ENCODE data around the gene LGALS3BP. TPM values are rescaled to one million over a fixed set of nuclear protein-coding genes. Genes with fewer than 3 reads are reported as not detected.

LGALS3BP gene
- total RNA-seq, 1 donor from 2014 or later: 12.6 TPM

DNA sequence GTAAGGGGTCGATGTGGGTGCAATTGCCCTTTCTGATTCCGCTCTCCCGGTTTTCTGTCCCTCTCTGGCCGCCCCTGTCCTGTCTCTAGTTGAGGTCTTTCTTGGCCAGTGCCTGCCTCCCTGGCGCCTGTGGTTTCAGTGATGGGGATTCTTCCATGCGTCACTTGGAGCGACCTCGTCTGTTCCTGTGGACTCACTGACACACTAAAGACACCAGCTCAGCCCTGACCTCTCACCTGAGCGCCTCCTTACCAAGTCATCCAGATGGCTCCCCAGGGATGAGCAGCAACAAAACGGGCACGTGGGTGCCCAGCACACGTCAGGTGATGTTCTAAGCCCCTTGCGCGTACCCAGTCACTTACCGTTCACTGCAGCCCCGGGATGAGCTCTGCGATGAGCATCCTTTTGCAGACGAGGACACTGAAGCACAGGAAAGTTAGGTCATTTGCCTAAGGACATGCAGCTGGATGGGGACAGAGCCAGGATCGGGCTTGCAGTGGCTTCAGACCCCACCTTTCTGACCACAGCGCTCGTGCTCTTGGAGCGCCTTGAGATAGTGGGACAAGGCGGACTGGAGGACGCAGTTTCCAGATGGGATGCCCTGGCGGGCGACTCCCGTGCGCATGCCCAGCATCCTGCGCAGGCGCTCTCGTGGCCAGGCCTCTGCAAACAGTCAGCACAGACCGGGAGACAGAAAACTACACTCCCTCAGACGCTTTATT is 11.5 kb upstream of the LGALS3BP start:
- H3K36me3 Mint-ChIP-seq (ENCODE audit: low read depth, unreplicated experiment): peaks cover 17% of the 10 kb centered on the region

DNA sequence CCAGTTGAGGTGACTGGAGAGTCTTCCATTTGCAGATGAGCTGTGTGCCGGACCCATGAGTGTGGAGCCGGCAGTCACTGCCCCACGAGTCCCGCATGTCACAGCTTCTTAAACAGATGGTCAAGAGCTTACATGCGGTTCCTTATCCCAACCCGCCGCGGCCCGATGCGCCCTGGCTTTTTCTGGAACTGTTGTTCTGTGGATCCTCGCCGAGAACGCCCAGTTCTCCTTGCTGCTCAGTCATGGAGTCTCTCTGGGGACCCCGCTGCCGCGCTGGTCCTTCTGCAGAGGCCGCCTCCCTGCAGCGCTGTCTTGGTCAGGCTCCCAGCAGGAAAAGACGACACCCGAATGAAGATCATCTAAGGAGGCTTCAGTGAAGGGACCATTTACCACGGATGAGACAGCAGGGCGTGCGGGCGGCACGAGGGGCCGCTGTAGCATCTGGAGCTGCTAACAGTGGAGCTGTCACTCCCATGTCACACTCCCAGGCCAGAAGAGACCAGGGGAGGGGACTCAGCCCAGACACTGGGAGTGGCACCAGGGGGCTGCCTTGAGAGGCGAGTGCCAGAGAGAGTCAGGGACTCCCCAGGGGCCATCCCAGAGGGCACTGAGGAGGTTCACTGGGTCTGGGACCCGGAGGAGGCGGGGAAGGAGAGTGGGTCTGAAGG is 10.8 kb upstream of the LGALS3BP start:
- peaks cover 13% of the 10 kb centered on the region for H3K36me3 Mint-ChIP-seq (ENCODE audit: low read depth, unreplicated experiment)
- H3K4me3 Mint-ChIP-seq (ENCODE audit: unreplicated experiment): no peak overlapping the region
- no peak overlapping the region for H3K27ac Mint-ChIP-seq (ENCODE audit: unreplicated experiment)

More for the DNA sequence above, 11.5 kb upstream of the LGALS3BP start:
- DNase-seq (ENCODE audit: low spot score): no peak
- peaks cover 9% of the 10 kb centered on the region for H3K4me1 Mint-ChIP-seq (ENCODE audit: unreplicated experiment)
- peaks cover 4% of the 10 kb centered on the region for H3K27me3 Mint-ChIP-seq (ENCODE audit: unreplicated experiment)
- no peaks in the 10 kb centered on the region for H3K9me3 Mint-ChIP-seq (ENCODE audit: unreplicated experiment)
- no peak overlapping the region for H3K27ac Mint-ChIP-seq (ENCODE audit: unreplicated experiment)
- TF ChIP-seq, protein P1, sequence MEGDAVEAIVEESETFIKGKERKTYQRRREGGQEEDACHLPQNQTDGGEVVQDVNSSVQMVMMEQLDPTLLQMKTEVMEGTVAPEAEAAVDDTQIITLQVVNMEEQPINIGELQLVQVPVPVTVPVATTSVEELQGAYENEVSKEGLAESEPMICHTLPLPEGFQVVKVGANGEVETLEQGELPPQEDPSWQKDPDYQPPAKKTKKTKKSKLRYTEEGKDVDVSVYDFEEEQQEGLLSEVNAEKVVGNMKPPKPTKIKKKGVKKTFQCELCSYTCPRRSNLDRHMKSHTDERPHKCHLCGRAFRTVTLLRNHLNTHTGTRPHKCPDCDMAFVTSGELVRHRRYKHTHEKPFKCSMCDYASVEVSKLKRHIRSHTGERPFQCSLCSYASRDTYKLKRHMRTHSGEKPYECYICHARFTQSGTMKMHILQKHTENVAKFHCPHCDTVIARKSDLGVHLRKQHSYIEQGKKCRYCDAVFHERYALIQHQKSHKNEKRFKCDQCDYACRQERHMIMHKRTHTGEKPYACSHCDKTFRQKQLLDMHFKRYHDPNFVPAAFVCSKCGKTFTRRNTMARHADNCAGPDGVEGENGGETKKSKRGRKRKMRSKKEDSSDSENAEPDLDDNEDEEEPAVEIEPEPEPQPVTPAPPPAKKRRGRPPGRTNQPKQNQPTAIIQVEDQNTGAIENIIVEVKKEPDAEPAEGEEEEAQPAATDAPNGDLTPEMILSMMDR (IDR thresholded peaks at IDR 0.05; ENCODE audit: unreplicated experiment): no peak
- no peak overlapping the region for H3K4me3 Mint-ChIP-seq (ENCODE audit: unreplicated experiment)

DNA sequence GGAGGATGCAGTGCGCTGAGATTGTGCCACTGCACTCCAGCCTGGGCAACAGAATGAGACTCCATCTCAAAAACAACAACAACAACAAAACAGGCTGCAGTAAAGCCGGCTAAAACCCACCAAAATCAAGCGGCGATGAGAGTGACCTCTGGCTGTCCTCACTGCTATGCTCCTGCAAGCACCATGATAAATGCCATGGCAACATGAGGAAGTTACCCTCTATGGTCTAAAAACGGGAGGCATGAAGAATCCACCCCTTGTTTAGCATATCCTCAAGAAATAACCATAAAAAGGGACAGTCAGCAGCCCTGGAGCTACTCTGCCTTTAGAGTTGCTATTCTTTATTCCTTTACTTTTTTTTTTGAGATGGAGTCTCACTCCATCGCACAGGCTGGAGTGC is 8.4 kb upstream of the LGALS3BP start:
- Mint-ChIP-seq H3K9me3 (ENCODE audit: unreplicated experiment) (no peaks in the 10 kb centered on the region), H3K36me3 (ENCODE audit: low read depth, unreplicated experiment) (peaks cover 7% of the 10 kb centered on the region), H3K27ac (ENCODE audit: unreplicated experiment) (no peak overlapping the region), H3K27me3 (ENCODE audit: unreplicated experiment) (peaks cover 2% of the 10 kb centered on the region), H3K4me3 (ENCODE audit: unreplicated experiment) (no peak overlapping the region), H3K4me1 (ENCODE audit: unreplicated experiment) (peaks cover 13% of the 10 kb centered on the region)
- TF ChIP-seq, protein P1 (IDR thresholded peaks at IDR 0.05; ENCODE audit: unreplicated experiment): no peak
- no peak for DNase-seq (ENCODE audit: low spot score)

More for the DNA sequence above, 10.8 kb upstream of the LGALS3BP start:
- H3K4me1 Mint-ChIP-seq (ENCODE audit: unreplicated experiment): peaks cover 13% of the 10 kb centered on the region
- H3K27me3 Mint-ChIP-seq (ENCODE audit: unreplicated experiment): peaks cover 2% of the 10 kb centered on the region
- H3K9me3 Mint-ChIP-seq (ENCODE audit: unreplicated experiment): no peaks in the 10 kb centered on the region
- no peak for DNase-seq (ENCODE audit: low spot score)
- TF ChIP-seq, protein P1 (IDR thresholded peaks at IDR 0.05; ENCODE audit: unreplicated experiment): no peak

DNA sequence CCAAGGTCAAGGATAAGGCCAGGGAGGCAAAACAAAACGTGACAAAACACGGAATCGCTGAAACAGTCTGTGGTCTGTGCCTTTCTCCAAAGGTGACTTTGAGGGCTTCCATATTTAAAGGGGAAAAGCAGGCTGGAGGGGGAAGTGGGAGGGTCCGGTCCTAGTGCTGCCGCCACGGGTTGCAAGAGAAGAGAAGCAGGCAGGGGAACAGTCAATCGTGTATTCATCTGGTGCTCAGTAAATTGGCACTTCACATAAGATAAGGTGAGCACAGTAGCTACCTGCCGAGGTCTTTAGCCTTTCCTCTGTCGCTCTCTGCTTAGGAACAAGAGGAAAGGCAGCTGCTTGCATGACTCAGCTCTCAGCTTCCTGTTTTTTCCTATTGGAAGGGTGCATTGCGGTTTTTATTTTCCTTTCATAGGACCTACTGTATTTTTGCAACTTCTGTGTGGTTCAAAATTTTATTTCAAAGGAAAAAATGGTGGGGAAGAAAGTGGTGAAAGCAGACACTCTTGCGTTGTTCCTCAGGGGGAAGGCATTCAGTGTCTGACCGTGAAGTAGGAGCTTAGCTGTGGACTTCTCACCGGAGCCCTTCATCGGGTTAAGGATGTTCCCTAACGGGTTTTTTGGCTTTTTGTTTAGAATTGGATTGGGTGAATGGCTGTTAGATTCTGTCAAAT is 7.1 kb upstream of the LGALS3BP start:
- peak; percentile 23 for DNase-seq (ENCODE audit: low spot score)
- Mint-ChIP-seq H3K4me3 (ENCODE audit: unreplicated experiment) (peak overlapping the region; percentile 9), H3K4me1 (ENCODE audit: unreplicated experiment) (peaks cover 13% of the 10 kb centered on the region), H3K27me3 (ENCODE audit: unreplicated experiment) (peaks cover 2% of the 10 kb centered on the region), H3K36me3 (ENCODE audit: low read depth, unreplicated experiment) (no peaks in the 10 kb centered on the region), H3K9me3 (ENCODE audit: unreplicated experiment) (no peaks in the 10 kb centered on the region), H3K27ac (ENCODE audit: unreplicated experiment) (peak overlapping the region; percentile 94)
- TF ChIP-seq, protein P1 (IDR thresholded peaks at IDR 0.05; ENCODE audit: unreplicated experiment): no peak
